ENCODE measurements around the gene TTC13.

DNA sequence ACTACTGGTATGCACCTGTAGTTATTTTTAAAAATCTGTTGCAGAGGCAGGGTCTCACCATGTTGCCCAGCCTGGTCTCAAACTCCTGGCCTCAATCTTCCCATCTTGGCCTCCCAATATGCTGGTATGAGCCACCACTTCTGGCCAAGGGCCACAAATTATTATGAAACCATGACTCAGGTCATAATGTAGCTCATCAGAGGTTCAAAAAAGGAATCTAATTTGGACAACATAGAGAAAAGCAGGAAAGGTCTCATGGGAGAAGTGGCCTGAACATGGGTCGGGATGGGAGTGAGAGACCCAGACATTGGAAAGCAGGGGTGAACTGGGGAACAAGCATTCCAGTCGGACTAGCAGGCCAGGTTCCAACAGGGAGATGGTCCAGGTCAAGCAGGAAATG lies 65.2 kb downstream of the TTC13 start:
- no peak for TF ChIP-seq CTCF (IDR thresholded peaks at IDR 0.05)
- no peak for TF ChIP-seq POLR2AphosphoS5 (IDR thresholded peaks at IDR 0.05)
- TF ChIP-seq POLR2A (IDR thresholded peaks at IDR 0.05) = no peak
